Measurements from ENCODE around the gene CCDC192. TPM values are rescaled to one million over a fixed set of nuclear protein-coding genes. Genes with fewer than 3 reads are reported as not detected.
A peak's percentile ranks its signal among the peaks of the same experiment; 100 is the strongest.

The CCDC192 gene
- total RNA-seq, 1 experiment from 2014 or later, result not detected

GRCh38 chr5:127699416-127699815, 3.8 kb upstream of the CCDC192 start:
- H3K4me3 Mint-ChIP-seq (ENCODE audit: unreplicated experiment), result no peak overlapping the region
- peaks cover 36% of the 10 kb centered on the region for H3K4me1 Mint-ChIP-seq (ENCODE audit: low read depth, unreplicated experiment)
- intact Hi-C loops (cut with micrococcal nuclease; ENCODE audit: unreplicated experiment), result no loop called here
- H3K4me1 ChIP-seq, result peaks cover 32% of the 10 kb centered on the region
- no peaks in the 10 kb centered on the region for H3K27me3 Mint-ChIP-seq (ENCODE audit: insufficient read depth, unreplicated experiment)
- no peak overlapping the region for H3K4me3 ChIP-seq (ENCODE audit: low read depth, low read length)
- ChIA-PET POLR2A (no interaction called here), CTCF (no interaction called here)
- no TSS peak for BruUV-seq (replicated peaks)
- no peak overlapping the region for H3K27ac Mint-ChIP-seq (ENCODE audit: unreplicated experiment)
- peaks cover 10% of the 10 kb centered on the region for H3K9me3 Mint-ChIP-seq (ENCODE audit: unreplicated experiment)
- no peak for TF ChIP-seq CTCF (IDR thresholded peaks at IDR 0.05; ENCODE audit: insufficient read depth in 1 of 2, low read depth in 1 of 2, low read length in 1 of 2, severe bottlenecking in 1 of 2, unreplicated experiment in 1 of 2)
- no peaks in the 10 kb centered on the region for H3K9me3 ChIP-seq
- no peaks in the 10 kb centered on the region for H3K27me3 ChIP-seq (replicated peaks; ENCODE audit: control insufficient read depth, insufficient read depth, low read length)
- no peaks in the 10 kb centered on the region for H3K36me3 ChIP-seq (ENCODE audit: control insufficient read depth, insufficient read depth, low read length)
- H3K36me3 Mint-ChIP-seq (ENCODE audit: insufficient read depth, unreplicated experiment), result no peaks in the 10 kb centered on the region
- no peak for DNase-seq

- POLR2A ChIA-PET, result no interaction called here
- no peak for TF ChIP-seq CTCF (IDR thresholded peaks at IDR 0.05; ENCODE audit: insufficient read depth in 1 of 2, low read depth in 1 of 2, low read length in 1 of 2, severe bottlenecking in 1 of 2, unreplicated experiment in 1 of 2)
- Histone ChIP-seq H3K4me3 (ENCODE audit: low read depth, low read length) (no peak overlapping the region), H3K4me1 (peaks cover 32% of the 10 kb centered on the region), H3K36me3 (ENCODE audit: control insufficient read depth, insufficient read depth, low read length) (no peaks in the 10 kb centered on the region), H3K27me3 (replicated peaks; ENCODE audit: control insufficient read depth, insufficient read depth, low read length) (no peaks in the 10 kb centered on the region), H3K9me3 (no peaks in the 10 kb centered on the region)
- no peaks in the 10 kb centered on the region for H3K27me3 Mint-ChIP-seq (ENCODE audit: insufficient read depth, unreplicated experiment)
- peaks cover 10% of the 10 kb centered on the region for H3K9me3 Mint-ChIP-seq (ENCODE audit: unreplicated experiment)
- intact Hi-C loops (cut with micrococcal nuclease; ENCODE audit: unreplicated experiment), result no loop called here
- CTCF ChIA-PET, result no interaction called here
- peaks cover 36% of the 10 kb centered on the region for H3K4me1 Mint-ChIP-seq (ENCODE audit: low read depth, unreplicated experiment)
- H3K36me3 Mint-ChIP-seq (ENCODE audit: insufficient read depth, unreplicated experiment), result no peaks in the 10 kb centered on the region
- peak overlapping the region; percentile 29 for H3K27ac Mint-ChIP-seq (ENCODE audit: unreplicated experiment)
- DNase-seq, result no peak
- no TSS peak for BruUV-seq (replicated peaks)
- no peak overlapping the region for H3K4me3 Mint-ChIP-seq (ENCODE audit: unreplicated experiment)
Measured at GRCh38 chr5:127700237-127700766, 2.9 kb upstream of the CCDC192 start.

GRCh38 chr5:127702434-127702833, 757 bp upstream of the CCDC192 start:
- peaks cover 32% of the 10 kb centered on the region for H3K4me1 ChIP-seq
- no peak overlapping the region for H3K27ac Mint-ChIP-seq (ENCODE audit: unreplicated experiment)
- peaks cover 30% of the 10 kb centered on the region for H3K4me1 Mint-ChIP-seq (ENCODE audit: low read depth, unreplicated experiment)
- H3K4me3 ChIP-seq (ENCODE audit: low read depth, low read length), result no peak overlapping the region
- H3K36me3 Mint-ChIP-seq (ENCODE audit: insufficient read depth, unreplicated experiment), result no peaks in the 10 kb centered on the region
- H3K4me3 Mint-ChIP-seq (ENCODE audit: unreplicated experiment), result no peak overlapping the region
- H3K27me3 Mint-ChIP-seq (ENCODE audit: insufficient read depth, unreplicated experiment), result no peaks in the 10 kb centered on the region
- no peaks in the 10 kb centered on the region for H3K9me3 ChIP-seq
- H3K36me3 ChIP-seq (ENCODE audit: control insufficient read depth, insufficient read depth, low read length), result no peaks in the 10 kb centered on the region
- ChIA-PET POLR2A (interaction anchor here (0.6 kb wide), 1 partner anchor 101 kb away, joined by 6 read pairs; no protein-coding TSS in a partner anchor), CTCF (no interaction called here)
- no TSS peak for BruUV-seq (replicated peaks)
- intact Hi-C loops (cut with micrococcal nuclease; ENCODE audit: unreplicated experiment), result no loop called here
- H3K9me3 Mint-ChIP-seq (ENCODE audit: unreplicated experiment), result peaks cover 10% of the 10 kb centered on the region
- DNase-seq, result no peak
- no peak for TF ChIP-seq CTCF (IDR thresholded peaks at IDR 0.05; ENCODE audit: insufficient read depth in 1 of 2, low read depth in 1 of 2, low read length in 1 of 2, severe bottlenecking in 1 of 2, unreplicated experiment in 1 of 2)
- no peaks in the 10 kb centered on the region for H3K27me3 ChIP-seq (replicated peaks; ENCODE audit: control insufficient read depth, insufficient read depth, low read length)
